SU-DHL-6 (cell line): ENCODE data around the gene ACSL3.

ENCODE experiments used
- H2AFZ ChIP-seq: fragments of 200-600 bp; sonication (generic); 2 replicates; pipeline ENCODE4 v1.6.1; 2014; ENCODE audit warnings: low read depth, mild to moderate bottlenecking, moderate library complexity, mixed read lengths, antibody characterized with exemption, low read length; ENCODE audit not compliant: severe bottlenecking
- H3F3A ChIP-seq: fragments of 200-600 bp; shearing (Covaris generic); 2 replicates; pipeline ENCODE4 v1.6.0; 2016; ENCODE audit warnings: antibody characterized with exemption, mild to moderate bottlenecking; ENCODE audit not compliant: insufficient read depth
- H3K27ac ChIP-seq: fragments of 200-600 bp; sonication (generic); 2 replicates; pipeline ENCODE4 v1.5.1; 2016; ENCODE audit warnings: low read depth, mild to moderate bottlenecking, low read length, moderate library complexity, mixed read lengths
- H3K27me3 ChIP-seq: fragments of 200-600 bp; sonication (generic), shearing (Covaris generic); 2 replicates; pipeline ENCODE4 v1.6.0; 2014; ENCODE audit warnings: mild to moderate bottlenecking, low read length
- H3K36me3 ChIP-seq: fragments of 200-600 bp; sonication (generic); 2 replicates; pipeline ENCODE4 v1.6.1; 2014; ENCODE audit warnings: mild to moderate bottlenecking, low read length, mixed read lengths
- H3K4me2 ChIP-seq: fragments of 300-600, 200-600 bp; shearing (Covaris generic), sonication (generic); 2 replicates; pipeline ENCODE4 v1.6.0; 2014; ENCODE audit warnings: low read length, low read depth, mild to moderate bottlenecking; ENCODE audit not compliant: poor library complexity, severe bottlenecking
- H3K4me3 ChIP-seq: fragments of 200-600 bp; sonication (generic); 2 replicates; pipeline ENCODE4 v1.5.1; 2014; ENCODE audit warnings: antibody characterized with exemption, low read length, mild to moderate bottlenecking, mixed read lengths; ENCODE audit not compliant: insufficient read depth, poor library complexity, severe bottlenecking
- H3K79me2 ChIP-seq: fragments of 200-600 bp; sonication (generic); 2 replicates; pipeline ENCODE4 v1.6.1; 2014; ENCODE audit warnings: mild to moderate bottlenecking, low read length, moderate library complexity; ENCODE audit not compliant: insufficient read depth
- H3K9ac ChIP-seq: fragments of 200-600 bp; sonication (generic); 2 replicates; pipeline ENCODE4 v1.7.0; 2014; ENCODE audit warnings: mild to moderate bottlenecking, low read length
- H3K9me2 ChIP-seq: fragments of 200-600 bp; sonication (generic); replicated peaks from 2 replicates; pipeline ENCODE4 v1.6.1; 2014; ENCODE audit warnings: low read length; ENCODE audit not compliant: insufficient read depth
- H3K9me3 ChIP-seq: fragments of 200-600 bp; sonication (generic); 2 replicates; pipeline ENCODE4 v1.6.1; 2014; ENCODE audit warnings: low read length, mixed read lengths; ENCODE audit not compliant: insufficient read depth
- H4K20me1 ChIP-seq: fragments of 200-600 bp; sonication (generic); 2 replicates; pipeline ENCODE4 v1.6.1; 2014; ENCODE audit warnings: low read depth, mild to moderate bottlenecking, antibody characterized with exemption, low read length, moderate library complexity, mixed read lengths
- CTCF ChIP-seq: fragments of 200-600 bp; sonication (generic); IDR thresholded peaks from one replicate; pipeline ENCODE4 v1.5.1; 2017; ENCODE audit warnings: antibody characterized with exemption, mild to moderate bottlenecking, low read length, moderate library complexity; ENCODE audit not compliant: insufficient read depth, poor library complexity, severe bottlenecking
- EZH2phosphoT487 ChIP-seq: fragments of 200-600 bp; sonication (generic), shearing (Covaris generic); conservative IDR thresholded peaks from 2 replicates; pipeline ENCODE4 v1.6.1; 2018; ENCODE audit warnings: mild to moderate bottlenecking, antibody characterized with exemption, low read length, moderate library complexity, mixed read lengths

The ACSL3 gene

GRCh38 chr2:222833410-222833809 is 27.4 kb upstream of the ACSL3 start:
- Histone ChIP-seq H3K79me2 (no peaks in the 10 kb centered on the region), H2AFZ (no peak overlapping the region), H3K27ac (no peak overlapping the region), H4K20me1 (no peaks in the 10 kb centered on the region), H3F3A (no peaks in the 10 kb centered on the region), H3K27me3 (no peaks in the 10 kb centered on the region), H3K4me2 (no peak overlapping the region), H3K4me3 (no peak overlapping the region), H3K36me3 (no peaks in the 10 kb centered on the region), H3K9me2 (no peaks in the 10 kb centered on the region), H3K9me3 (no peaks in the 10 kb centered on the region), H3K9ac (no peak overlapping the region)
- TF ChIP-seq EZH2phosphoT487 (no peak), CTCF (no peak)

GRCh38 chr2:222835143-222835822 is 25.6 kb upstream of the ACSL3 start:
- Histone ChIP-seq H3K9me3 (no peaks in the 10 kb centered on the region), H2AFZ (no peak overlapping the region), H4K20me1 (no peaks in the 10 kb centered on the region), H3F3A (no peaks in the 10 kb centered on the region), H3K79me2 (no peaks in the 10 kb centered on the region), H3K4me2 (no peak overlapping the region), H3K36me3 (no peaks in the 10 kb centered on the region), H3K9me2 (no peaks in the 10 kb centered on the region), H3K27me3 (no peaks in the 10 kb centered on the region), H3K4me3 (no peak overlapping the region), H3K27ac (no peak overlapping the region), H3K9ac (no peak overlapping the region)
- no peak for TF ChIP-seq EZH2phosphoT487

GRCh38 chr2:222835823-222836151 is 25.0 kb upstream of the ACSL3 start:
- Histone ChIP-seq H3K9ac (no peak overlapping the region), H4K20me1 (no peaks in the 10 kb centered on the region), H3K27me3 (no peaks in the 10 kb centered on the region), H3K36me3 (no peaks in the 10 kb centered on the region), H3K9me2 (no peaks in the 10 kb centered on the region), H2AFZ (no peak overlapping the region), H3K79me2 (no peaks in the 10 kb centered on the region), H3K4me3 (no peak overlapping the region), H3F3A (no peaks in the 10 kb centered on the region), H3K27ac (no peak overlapping the region), H3K4me2 (no peak overlapping the region), H3K9me3 (no peaks in the 10 kb centered on the region)
- TF ChIP-seq CTCF (no peak), EZH2phosphoT487 (no peak)

DNA sequence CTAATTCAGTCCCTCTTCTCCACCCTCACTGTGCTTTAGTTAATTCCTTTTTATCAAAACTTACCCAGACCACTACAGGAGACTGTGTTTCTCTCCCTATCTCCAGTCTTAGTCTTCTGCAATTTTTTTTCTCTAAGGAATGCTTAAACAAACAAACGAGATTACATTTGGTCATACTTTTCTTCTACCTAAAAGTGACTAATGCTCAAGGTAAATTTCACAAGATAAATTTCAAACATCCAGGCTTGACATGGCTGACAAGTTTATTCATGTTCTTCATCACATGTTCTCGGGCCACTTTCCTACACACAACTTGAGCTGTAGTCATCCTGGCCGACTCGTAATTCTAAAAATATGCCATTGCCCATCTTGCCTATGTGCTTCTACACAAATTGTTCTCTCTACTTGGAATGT is 23.2 kb upstream of the ACSL3 start:
- no peaks in the 10 kb centered on the region for H4K20me1 ChIP-seq
- no peak overlapping the region for H3K4me3 ChIP-seq
- no peaks in the 10 kb centered on the region for H3F3A ChIP-seq
- H2AFZ ChIP-seq: no peak overlapping the region
- H3K27ac ChIP-seq: no peak overlapping the region
- H3K9ac ChIP-seq: no peak overlapping the region
- no peaks in the 10 kb centered on the region for H3K27me3 ChIP-seq
- TF ChIP-seq CTCF (no peak), EZH2phosphoT487 (no peak)
- H3K9me2 ChIP-seq: no peaks in the 10 kb centered on the region
- H3K79me2 ChIP-seq: no peaks in the 10 kb centered on the region
- no peak overlapping the region for H3K4me2 ChIP-seq
- no peaks in the 10 kb centered on the region for H3K9me3 ChIP-seq
- no peaks in the 10 kb centered on the region for H3K36me3 ChIP-seq
